Endothelial cell of umbilical vein (primary cell): ENCODE measurements around the gene ZDHHC11.

Experiments
- CTCF ChIP-seq, 2 donors: IDR thresholded peaks; 1 replicate in 1 of 2; 2 replicates in 1 of 2; pipeline ENCODE4 v1.5.1; 2011; ENCODE audit warnings: low read length in 2 of 2, mild to moderate bottlenecking in 2 of 2, moderate library complexity in 2 of 2, control low read depth in 1 of 2, inconsistent platforms in 1 of 2, low read depth in 1 of 2; ENCODE audit not compliant: insufficient read depth in 1 of 2; ENCODE audit errors: extremely low read depth in 1 of 2
- EZH2 ChIP-seq: IDR thresholded peaks from 2 replicates; pipeline ENCODE4 v1.6.1; 2012; ENCODE audit warnings: borderline replicate concordance, low read depth, mild to moderate bottlenecking, moderate library complexity, low read length, inconsistent platforms; ENCODE audit not compliant: severe bottlenecking
- MAX ChIP-seq: IDR thresholded peaks from 2 replicates; pipeline ENCODE4 v1.6.1; 2011; ENCODE audit not compliant: insufficient read depth, insufficient read length

GRCh38 chr5:815449-815848, 35.3 kb downstream of the ZDHHC11 start:
- no peak for TF ChIP-seq CTCF (IDR thresholded peaks at IDR 0.05; ENCODE audit: extremely low read depth in 1 of 2, insufficient read depth in 1 of 2, low read depth in 1 of 2, low read length in 2 of 2)
- TF ChIP-seq MAX = no peak
- TF ChIP-seq EZH2 = no peak
